Spleen (tissue), 11 donors: ENCODE results near the gene NKAIN2. TPM values are rescaled to one million over a fixed set of nuclear protein-coding genes. Genes with fewer than 3 reads are reported as not detected.

Experiments used
- DNase-seq: peaks from one replicate; pipeline ENCODE4 v3.0.0-alpha.2; 2020
- H3K27ac ChIP-seq, 8 donors: fragments of 200-600 bp; sonication (generic) in 7 of 8; 1 replicate in 4 of 8; 2 replicates in 4 of 8; pipeline versions ENCODE4 v1.5.0 to v1.8.0; 2016 to 2021; ENCODE audit warnings: inconsistent platforms in 4 of 8, mild to moderate bottlenecking in 4 of 8, moderate library complexity in 1 of 8
- H3K27me3 ChIP-seq, 7 donors: fragments of 200-600 bp; sonication (generic) in 6 of 7; replicated peaks in 1 of 7; 1 replicate in 4 of 7; 2 replicates in 3 of 7; pipeline versions ENCODE4 v1.5.0 to v1.8.0; 2016 to 2021; ENCODE audit warnings: inconsistent platforms in 3 of 7, mild to moderate bottlenecking in 1 of 7
- H3K36me3 ChIP-seq, 6 donors: fragments of 200-600 bp; sonication (generic) in 5 of 6; 1 replicate in 4 of 6; 2 replicates in 2 of 6; pipeline versions ENCODE4 v1.5.0 to v1.8.0; 2016 to 2021; ENCODE audit warnings: inconsistent platforms in 2 of 6
- H3K4me1 ChIP-seq, 6 donors: fragments of 200-600 bp; sonication (generic) in 5 of 6; 1 replicate in 3 of 6; 2 replicates in 3 of 6; pipeline versions ENCODE4 v1.5.0 to v1.8.0; 2016 to 2021; ENCODE audit warnings: inconsistent platforms in 3 of 6
- H3K4me3 ChIP-seq, 8 donors: fragments of 200-600 bp; sonication (generic) in 7 of 8; 1 replicate in 4 of 8; 2 replicates in 4 of 8; pipeline versions ENCODE4 v1.5.0 to v1.8.0; 2016 to 2021; ENCODE audit warnings: inconsistent platforms in 4 of 8, mild to moderate bottlenecking in 4 of 8, moderate library complexity in 2 of 8
- H3K9me3 ChIP-seq, 8 donors: fragments of 200-600 bp; sonication (generic) in 7 of 8; 1 replicate in 4 of 8; 2 replicates in 4 of 8; pipeline versions ENCODE4 v1.5.0 to v1.8.0; 2016 to 2021; ENCODE audit warnings: inconsistent platforms in 4 of 8
- POLR2A ChIP-seq, 3 donors: fragments of 450-650 bp; IDR thresholded peaks; one replicate each; pipeline ENCODE4 v1.5.1; 2017; ENCODE audit warnings: antibody characterized with exemption in 3 of 3, mild to moderate bottlenecking in 1 of 3
- POLR2AphosphoS5 ChIP-seq, 3 donors: sonication (generic); formaldehyde crosslinking; IDR thresholded peaks; one replicate each; pipeline ENCODE4 v1.5.1; 2017; ENCODE audit warnings: antibody characterized with exemption in 3 of 3
- WGBS, 5 donors: extraction: QIAGEN DNeasy Blood & Tissue Kit in 3 of 5; methylation state at CpG; one replicate each; pipeline versions ENCODE4 v1.1.5 to v1.1.7; 2013 to 2018; 5-methylcytosine and 5-hydroxymethylcytosine counted together
- intact Hi-C: fragments of 100-400 bp; cut with DNase I; formaldehyde crosslinking; loops from one replicate; pipeline ENCODE4 v1.15.0; 2023; ENCODE audit warnings: low total_unique reads
- polyA plus RNA-seq, 3 donors: library from polyadenylated mRNA; stranded (reverse); fragments of 200-250 nt; gene quantifications; one replicate each; pipeline ENCODE4 v1.2.1, GENCODE V29; 2013
- total RNA-seq, 7 donors: library from RNA; depleted of rRNA in 3 of 7; stranded (reverse); fragments of >200 nt in 3 of 7; fragmentation: NEBNext Ultra II Directional in 4 of 7; extraction: Animal tissue kit (Norgen Biotek cat#: 25700) in 4 of 7; gene quantifications; one replicate each; pipeline versions ENCODE4 v1.1.0 to v1.2.1, GENCODE V29; 2016 to 2021
- TF ChIP-seq, protein P1 (sequence below), 11 experiments: fragments of 200-600 bp in 7 of 11; fragments of 450-650 bp in 4 of 11; sonication (generic) in 4 of 11; IDR thresholded peaks in 8 of 11; conservative IDR thresholded peaks in 3 of 11; 1 replicate in 7 of 11; 2 replicates in 4 of 11; pipeline versions ENCODE4 v1.4.0 to v1.8.0; 2016 to 2021; ENCODE audit warnings: antibody characterized with exemption in 11 of 11, inconsistent platforms in 4 of 11, mild to moderate bottlenecking in 1 of 11
- donor health status: healthy with polysubstance abuse.
- donor health status: DM: no; HTN: no; CAD: no; lungs with moderate emphysema.
- donor health status: DM: no; HTN: no; CAD: no.
- donor health status: Bipolar disorder and iron deficiency.
- donor health status: healthy.
- donor health status: DM: no; HTN: no; CAD: no.
- donor health status: DM: yes; HTN: yes; CAD: no.

NKAIN2 gene
- total and polyA plus RNA-seq, 10 donors, result 0.13 to 0.51 (median 0.18) TPM; not detected in 4

DNA sequence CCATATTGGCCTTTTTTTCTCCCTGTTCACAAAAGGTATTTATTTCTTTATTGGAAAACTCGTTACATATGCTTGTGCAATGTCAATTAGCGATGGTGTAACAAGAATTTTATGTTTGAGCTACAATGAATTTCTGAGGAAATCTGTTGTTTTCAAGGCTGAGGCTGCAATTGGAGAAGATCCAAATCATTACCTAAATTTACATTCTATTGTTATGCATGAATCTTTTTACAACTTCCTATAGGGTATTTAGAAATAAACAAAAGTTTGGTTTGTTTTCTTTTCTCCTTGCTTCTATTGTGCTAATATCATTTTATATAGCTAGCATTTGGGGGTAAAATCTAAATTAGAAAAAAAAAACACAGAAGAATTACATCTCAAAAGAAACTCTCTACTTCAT, 34.7 kb upstream of the NKAIN2 start:
- H3K36me3 ChIP-seq, result no peaks in the 10 kb centered on the region
- intact Hi-C loops, result no loop called here
- no peak for DNase-seq
- H3K4me1 ChIP-seq, result no peaks in the 10 kb centered on the region
- H3K27me3 ChIP-seq, result no peaks in the 10 kb centered on the region
- no peak overlapping the region for H3K4me3 ChIP-seq
- TF ChIP-seq, protein P1, sequence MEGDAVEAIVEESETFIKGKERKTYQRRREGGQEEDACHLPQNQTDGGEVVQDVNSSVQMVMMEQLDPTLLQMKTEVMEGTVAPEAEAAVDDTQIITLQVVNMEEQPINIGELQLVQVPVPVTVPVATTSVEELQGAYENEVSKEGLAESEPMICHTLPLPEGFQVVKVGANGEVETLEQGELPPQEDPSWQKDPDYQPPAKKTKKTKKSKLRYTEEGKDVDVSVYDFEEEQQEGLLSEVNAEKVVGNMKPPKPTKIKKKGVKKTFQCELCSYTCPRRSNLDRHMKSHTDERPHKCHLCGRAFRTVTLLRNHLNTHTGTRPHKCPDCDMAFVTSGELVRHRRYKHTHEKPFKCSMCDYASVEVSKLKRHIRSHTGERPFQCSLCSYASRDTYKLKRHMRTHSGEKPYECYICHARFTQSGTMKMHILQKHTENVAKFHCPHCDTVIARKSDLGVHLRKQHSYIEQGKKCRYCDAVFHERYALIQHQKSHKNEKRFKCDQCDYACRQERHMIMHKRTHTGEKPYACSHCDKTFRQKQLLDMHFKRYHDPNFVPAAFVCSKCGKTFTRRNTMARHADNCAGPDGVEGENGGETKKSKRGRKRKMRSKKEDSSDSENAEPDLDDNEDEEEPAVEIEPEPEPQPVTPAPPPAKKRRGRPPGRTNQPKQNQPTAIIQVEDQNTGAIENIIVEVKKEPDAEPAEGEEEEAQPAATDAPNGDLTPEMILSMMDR (IDR thresholded peaks at IDR 0.05 in 8 of 11, conservative IDR thresholded peaks at IDR 0.05 in 3 of 11), result no peak
- TF ChIP-seq POLR2A (IDR thresholded peaks at IDR 0.05), result no peak
- TF ChIP-seq POLR2AphosphoS5 (IDR thresholded peaks at IDR 0.05), result no peak
- H3K27ac ChIP-seq, result no peak overlapping the region
- WGBS, 5 donors, result 57 to 78% (median 75%) methylated on average over 2 of the region's 2 CpGs
- H3K9me3 ChIP-seq, result no peaks in the 10 kb centered on the region

DNA sequence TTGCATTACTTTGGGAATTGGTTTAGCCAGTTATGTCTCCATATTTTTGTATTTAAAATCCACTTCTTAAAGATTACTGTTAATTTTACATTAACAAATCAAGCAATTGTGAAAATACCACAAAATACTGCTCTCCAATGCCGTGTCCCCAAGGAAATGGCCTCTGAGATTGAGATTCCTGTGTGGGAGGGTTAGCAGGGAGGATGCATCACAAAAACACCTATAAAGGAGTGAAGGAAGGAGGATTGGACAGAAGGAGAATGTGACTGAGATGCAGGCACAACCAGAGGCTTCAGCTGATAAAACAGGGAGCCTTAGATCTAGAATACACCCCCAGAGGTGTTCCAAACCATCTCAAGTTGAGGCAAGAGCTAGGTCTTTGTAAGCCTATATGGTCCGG, 34.2 kb upstream of the NKAIN2 start:
- H3K4me3 ChIP-seq, result no peak overlapping the region
- H3K27me3 ChIP-seq, result no peaks in the 10 kb centered on the region
- WGBS, 5 donors, result 61 to 79% (median 78%) methylated on average over 2 of the region's 2 CpGs
- no peaks in the 10 kb centered on the region for H3K4me1 ChIP-seq
- DNase-seq, result no peak
- TF ChIP-seq POLR2A (IDR thresholded peaks at IDR 0.05) (no peak), POLR2AphosphoS5 (IDR thresholded peaks at IDR 0.05) (no peak)
- TF ChIP-seq, protein P1 (IDR thresholded peaks at IDR 0.05 in 8 of 11, conservative IDR thresholded peaks at IDR 0.05 in 3 of 11), result no peak
- intact Hi-C loops, result no loop called here
- no peak overlapping the region for H3K27ac ChIP-seq
- no peaks in the 10 kb centered on the region for H3K9me3 ChIP-seq
- H3K36me3 ChIP-seq, result no peaks in the 10 kb centered on the region

DNA sequence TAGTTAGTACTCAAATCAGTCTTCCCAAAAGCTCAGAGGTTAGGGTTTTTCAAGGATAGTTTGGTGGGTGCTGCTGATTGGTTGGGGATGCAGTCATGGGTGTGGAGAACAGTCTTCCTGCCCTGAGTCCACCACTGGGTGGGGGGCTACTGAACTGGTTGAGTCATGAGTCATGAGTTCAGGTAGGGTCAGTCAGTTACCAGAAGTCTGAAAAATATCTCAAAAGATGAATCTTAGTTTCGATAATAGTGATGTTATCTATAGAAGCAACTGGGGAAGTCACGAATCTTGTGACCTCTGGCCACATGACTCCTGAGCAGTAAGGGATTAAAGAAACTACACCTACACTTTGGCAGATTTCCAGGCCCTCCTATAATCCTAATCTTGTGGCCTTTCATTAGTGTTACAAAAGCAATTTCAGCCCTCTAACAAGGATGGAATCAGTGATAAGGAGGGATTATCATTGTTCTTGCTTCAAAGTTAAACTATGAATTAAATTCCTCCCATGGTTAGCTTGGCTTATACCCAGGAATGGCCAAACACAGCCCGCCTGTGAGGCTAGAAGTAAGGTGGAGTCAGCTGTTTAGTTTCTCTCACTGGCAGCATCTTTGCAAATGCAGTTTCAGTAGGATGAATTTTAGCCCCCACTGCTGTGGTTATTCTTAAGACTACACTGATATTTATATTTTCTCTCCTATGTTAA, 33.3 kb upstream of the NKAIN2 start:
- Histone ChIP-seq H3K36me3 (no peaks in the 10 kb centered on the region), H3K9me3 (no peaks in the 10 kb centered on the region), H3K4me1 (no peaks in the 10 kb centered on the region), H3K4me3 (no peak overlapping the region), H3K27me3 (no peaks in the 10 kb centered on the region), H3K27ac (no peak overlapping the region)
- intact Hi-C loops, result no loop called here
- DNase-seq, result no peak
- 59 to 80% (median 79%) methylated on average over 3 of the region's 3 CpGs for WGBS, 5 donors
- TF ChIP-seq, protein P1 (IDR thresholded peaks at IDR 0.05 in 8 of 11, conservative IDR thresholded peaks at IDR 0.05 in 3 of 11), result no peak
- TF ChIP-seq POLR2A (IDR thresholded peaks at IDR 0.05) (no peak), POLR2AphosphoS5 (IDR thresholded peaks at IDR 0.05) (no peak)

DNA sequence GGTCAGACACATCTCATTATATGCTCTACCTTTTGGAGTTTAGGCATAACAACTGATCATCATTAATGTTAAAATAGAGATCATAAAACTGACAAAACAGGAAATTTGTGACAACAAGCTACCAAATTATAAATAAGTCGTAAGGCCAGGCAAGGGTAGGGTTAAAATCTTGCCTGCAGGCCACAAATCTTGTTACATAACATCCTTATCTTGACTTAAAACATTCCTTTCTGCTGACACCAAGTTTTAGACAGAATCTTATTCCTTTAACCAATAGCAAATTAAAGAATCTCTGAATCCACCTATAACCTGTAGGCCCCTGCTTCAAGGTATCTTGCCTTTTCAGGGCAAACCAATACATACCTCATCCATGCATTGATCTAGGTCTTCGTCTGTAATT, 32.5 kb upstream of the NKAIN2 start:
- intact Hi-C loops, result no loop called here
- Histone ChIP-seq H3K9me3 (no peaks in the 10 kb centered on the region), H3K36me3 (no peaks in the 10 kb centered on the region), H3K4me3 (no peak overlapping the region), H3K27ac (no peak overlapping the region), H3K27me3 (no peaks in the 10 kb centered on the region), H3K4me1 (no peaks in the 10 kb centered on the region)
- no peak for DNase-seq
- no peak for TF ChIP-seq POLR2A (IDR thresholded peaks at IDR 0.05)
- TF ChIP-seq POLR2AphosphoS5 (IDR thresholded peaks at IDR 0.05), result no peak
- TF ChIP-seq, protein P1 (IDR thresholded peaks at IDR 0.05 in 8 of 11, conservative IDR thresholded peaks at IDR 0.05 in 3 of 11), result no peak
- WGBS, 5 donors, result 50 to 90% (median 75%) methylated on average over 2 of the region's 2 CpGs
